Adrenal gland (tissue), 12 donors: ENCODE measurements around the gene CPD. TPM values are rescaled to one million over a fixed set of nuclear protein-coding genes. Genes with fewer than 3 reads are reported as not detected.

Experiments used
- DNase-seq, 7 donors: peaks; one replicate each; pipeline ENCODE4 v3.0.0-alpha.2; 2019 to 2020
- H3K27ac ChIP-seq, 5 donors: fragments of 200-600 bp; sonication (generic) in 4 of 5; 1 replicate in 3 of 5; 2 replicates in 2 of 5; pipeline versions ENCODE4 v1.5.1 to v1.8.0; 2016 to 2020; ENCODE audit warnings: mild to moderate bottlenecking in 1 of 5
- H3K27me3 ChIP-seq: fragments of 200-600 bp; 2 replicates; pipeline ENCODE4 v1.8.0; 2021
- H3K36me3 ChIP-seq, 2 donors: fragments of 200-600 bp; replicated peaks in 1 of 2; 1 replicate in 1 of 2; 2 replicates in 1 of 2; pipeline versions ENCODE4 v1.5.1 to v1.8.0; 2018 to 2022
- H3K4me1 ChIP-seq, 2 donors: fragments of 200-600 bp; replicated peaks in 1 of 2; 1 replicate in 1 of 2; 2 replicates in 1 of 2; pipeline versions ENCODE4 v1.5.1 to v1.8.0; 2018 to 2021
- H3K4me3 ChIP-seq, 4 donors: fragments of 200-600 bp; sonication (generic) in 3 of 4; one replicate each; pipeline ENCODE4 v1.5.1; 2016 to 2018
- H3K9me3 ChIP-seq, 3 donors: fragments of 200-600 bp; sonication (generic) in 1 of 3; replicated peaks in 1 of 3; 1 replicate in 2 of 3; 2 replicates in 1 of 3; pipeline versions ENCODE4 v1.5.1 to v1.8.0; 2016 to 2021
- CTCF ChIP-seq, 6 experiments: fragments of 450-650 bp in 4 of 6; fragments of 200-600 bp in 2 of 6; sonication (generic) in 1 of 6; IDR thresholded peaks; 1 replicate in 5 of 6; 2 replicates in 1 of 6; pipeline versions ENCODE4 v1.5.1 to v1.8.0; 2016 to 2021; ENCODE audit warnings: antibody characterized with exemption in 6 of 6, mild to moderate bottlenecking in 2 of 6, moderate library complexity in 1 of 6
- POLR2A ChIP-seq, 2 donors: fragments of 450-650 bp; IDR thresholded peaks; one replicate each; pipeline ENCODE4 v1.6.1; 2017; ENCODE audit warnings: antibody characterized with exemption in 2 of 2, mild to moderate bottlenecking in 2 of 2, moderate library complexity in 1 of 2
- WGBS, 4 donors: extraction: QIAGEN DNeasy Blood & Tissue Kit in 2 of 4; methylation state at CpG; one replicate each; pipeline versions ENCODE4 v1.1.5 to v1.1.7; 2013 to 2017; 5-methylcytosine and 5-hydroxymethylcytosine counted together
- intact Hi-C, 2 donors: fragments of 100-400 bp; cut with DNase I; formaldehyde crosslinking; loops; one replicate each; pipeline versions ENCODE4 v1.14.1 to v1.15.0; 2022 to 2023
- polyA plus RNA-seq, 3 donors: library from polyadenylated mRNA; stranded (reverse); fragments of 200-250 nt in 2 of 3; fragments of 350-450 nt in 1 of 3; fragmentation: Illumina TruSeq in 1 of 3; extraction: RNeasy Lipid Tissue Mini Kit (QIAGEN cat#74804) in 1 of 3; gene quantifications; one replicate each; pipeline ENCODE4 v1.2.3, GENCODE V29; 2013 to 2014
- total RNA-seq, 9 donors: library from RNA; depleted of rRNA in 4 of 9; stranded (reverse); fragments of >200 nt in 4 of 9; fragments of 120-200 nt in 1 of 9; fragmentation: NEBNext Ultra II Directional in 1 of 9; extraction: Animal tissue kit (Norgen Biotek cat#: 25700) in 1 of 9; gene quantifications; one replicate each; pipeline versions ENCODE4 v1.1.0 to v1.2.4, GENCODE V29; 2013 to 2023
- donor health status: healthy with polysubstance abuse.
- donor health status: Bipolar disorder and iron deficiency.
- donor health status: DM: yes; HTN: yes; CAD: no.
- donor health status: DM: no; HTN: no; CAD: no.
- donor health status: DM: no; HTN: no; CAD: no.
- donor health status: DM: yes; HTN: yes; CAD: no.

CPD gene
- total and polyA plus RNA-seq, 12 donors = 4.2 to 52.8 (median 33.0) TPM

GRCh38 chr17:30391534-30391933 lies 12.8 kb downstream of the CPD start:
- Histone ChIP-seq H3K36me3 (peaks cover 0 to 10% of the 10 kb centered on the region in 2 donors), H3K27me3 (no peaks in the 10 kb centered on the region), H3K4me3 (no peak overlapping the region), H3K9me3 (no peaks in the 10 kb centered on the region), H3K27ac (no peak overlapping the region), H3K4me1 (peaks cover 0 to 12% of the 10 kb centered on the region in 2 donors)
- TF ChIP-seq POLR2A (IDR thresholded peaks at IDR 0.05) (no peak), CTCF (IDR thresholded peaks at IDR 0.05) (no peak)
- no peak for DNase-seq
- 91 to 98% (median 96%) methylated on average over 2 of the region's 2 CpGs for WGBS, 4 donors
- intact Hi-C loops = no loop called here

- H3K9me3 ChIP-seq = no peaks in the 10 kb centered on the region
- intact Hi-C loops = no loop called here
- no peak overlapping the region for H3K4me3 ChIP-seq
- WGBS, 4 donors = 95 to 100% (median 96%) methylated on average over 4 of the region's 4 CpGs
- H3K27me3 ChIP-seq = no peaks in the 10 kb centered on the region
- no peak overlapping the region for H3K27ac ChIP-seq
- TF ChIP-seq CTCF (IDR thresholded peaks at IDR 0.05) (no peak), POLR2A (IDR thresholded peaks at IDR 0.05) (no peak)
- peaks cover 0 to 7% of the 10 kb centered on the region in 2 donors for H3K36me3 ChIP-seq
- H3K4me1 ChIP-seq = peaks cover 0 to 16% of the 10 kb centered on the region in 2 donors
- DNase-seq = no peak
Observed at GRCh38 chr17:30393491-30393890, 14.8 kb downstream of the CPD start.

- DNase-seq = no peak
- WGBS, 4 donors = 77 to 85% (median 82%) methylated on average over 5 to 6 of the region's 6 CpGs
- no peaks in the 10 kb centered on the region for H3K27me3 ChIP-seq
- H3K27ac ChIP-seq = no peak overlapping the region
- H3K9me3 ChIP-seq = no peaks in the 10 kb centered on the region
- TF ChIP-seq POLR2A (IDR thresholded peaks at IDR 0.05) (no peak), CTCF (IDR thresholded peaks at IDR 0.05) (no peak)
- H3K4me3 ChIP-seq = no peak overlapping the region
- peaks cover 0 to 7% of the 10 kb centered on the region in 2 donors for H3K36me3 ChIP-seq
- H3K4me1 ChIP-seq = peaks cover 0 to 18% of the 10 kb centered on the region in 2 donors
- intact Hi-C loops = no loop called here
Observed at GRCh38 chr17:30393911-30394867, 15.5 kb downstream of the CPD start.

GRCh38 chr17:30395398-30396022 lies 16.8 kb downstream of the CPD start:
- no peak overlapping the region for H3K27ac ChIP-seq
- H3K36me3 ChIP-seq = peaks cover 0 to 2% of the 10 kb centered on the region in 2 donors
- H3K4me3 ChIP-seq = no peak overlapping the region
- no peaks in the 10 kb centered on the region for H3K27me3 ChIP-seq
- 74 to 89% (median 79%) methylated on average over 2 of the region's 2 CpGs for WGBS, 4 donors
- no peak for DNase-seq
- TF ChIP-seq CTCF (IDR thresholded peaks at IDR 0.05) = no peak
- TF ChIP-seq POLR2A (IDR thresholded peaks at IDR 0.05) = no peak
- peaks cover 0 to 18% of the 10 kb centered on the region in 2 donors for H3K4me1 ChIP-seq
- intact Hi-C loops = no loop called here
- no peaks in the 10 kb centered on the region for H3K9me3 ChIP-seq
